ENCODE results near the gene RTF1.

GRCh38 chr15:41487802-41488201, 70.9 kb downstream of the RTF1 start:
- TF ChIP-seq CTCF (IDR thresholded peaks at IDR 0.05; ENCODE audit: low read depth, low read length, poor library complexity, severe bottlenecking) (no peak), EZH2phosphoT487 (IDR thresholded peaks at IDR 0.05; ENCODE audit: borderline replicate concordance, low read length) (no peak)

Data from DOHH2 (cell line).